SK-N-MC (cell line): Measurements from ENCODE around the gene ANKRD33B.

Experiments
- EZH2 ChIP-seq: fragments of 200-600 bp; sonication (generic); IDR thresholded peaks from one replicate; pipeline ENCODE4 v1.6.1; 2017; ENCODE audit warnings: antibody characterized with exemption
- FOXP2 ChIP-seq: optimal IDR thresholded peaks from 2 replicates; pipeline ENCODE3; 2011; ENCODE audit warnings: mild to moderate bottlenecking, moderate library complexity; ENCODE audit not compliant: insufficient read depth; ENCODE audit errors: extremely low read length, control extremely low read depth
- POLR2AphosphoS5 ChIP-seq: IDR thresholded peaks from 2 replicates; pipeline ENCODE4 v1.6.1; 2012; ENCODE audit warnings: mild to moderate bottlenecking, low read depth, low read length, borderline replicate concordance

- TF ChIP-seq EZH2 (no peak), POLR2AphosphoS5 (no peak), FOXP2 (no peak)
Measured at GRCh38 chr5:10634562-10634961, 70.7 kb downstream of the ANKRD33B start.
